HepG2 (cell line): ENCODE data around the gene TOR1A.

Experiments
- CTCF ChIP-seq: sonication (generic); formaldehyde crosslinking; IDR thresholded peaks from 2 replicates; pipeline ENCODE4 v1.5.0; 2020; ENCODE audit warnings: mild to moderate bottlenecking, missing genetic modification reagents, moderate library complexity
- E2F5 ChIP-seq: sonication (generic); formaldehyde crosslinking; conservative IDR thresholded peaks from 2 replicates; pipeline ENCODE4 v1.4.0; 2020; ENCODE audit warnings: missing genetic modification reagents
- IRF1 ChIP-seq: sonication (generic); formaldehyde crosslinking; IDR thresholded peaks from 2 replicates; pipeline ENCODE4 v1.4.0; 2020; ENCODE audit warnings: low read depth, mild to moderate bottlenecking, missing genetic modification reagents
- PBX3 ChIP-seq: sonication (generic); formaldehyde crosslinking; IDR thresholded peaks from 2 replicates; pipeline ENCODE4 v1.8.1; 2023; ENCODE audit warnings: missing genetic modification reagents, inconsistent platforms, borderline replicate concordance
- POLR2A ChIP-seq, 2 experiments: IDR thresholded peaks; 2 replicates each; pipeline ENCODE4 v1.6.1; 2011; ENCODE audit warnings: low read depth in 2 of 2, low read length in 2 of 2, mild to moderate bottlenecking in 1 of 2, moderate library complexity in 1 of 2; ENCODE audit not compliant: insufficient read depth in 1 of 2
- RFX5 ChIP-seq: IDR thresholded peaks from 2 replicates; pipeline ENCODE4 v1.6.1; 2011; ENCODE audit warnings: low read depth, low read length, improper control_type of control experiment
- TOE1 ChIP-seq: sonication (generic); formaldehyde crosslinking; IDR thresholded peaks from 2 replicates; pipeline ENCODE4 v1.4.0; 2020; ENCODE audit warnings: mild to moderate bottlenecking, missing genetic modification reagents
- ZNF274 ChIP-seq: sonication (generic); formaldehyde crosslinking; IDR thresholded peaks from 2 replicates; pipeline ENCODE4 v1.5.1; 2020; ENCODE audit warnings: mild to moderate bottlenecking, missing genetic modification reagents

GRCh38 chr9:129828051-129828450 is 4.1 kb upstream of the TOR1A start:
- TF ChIP-seq E2F5 (CRISPR knock-in tag) (no peak), ZNF274 (CRISPR knock-in tag) (no peak), IRF1 (CRISPR knock-in tag) (no peak), CTCF (CRISPR knock-in tag) (no peak), TOE1 (CRISPR knock-in tag) (no peak), RFX5 (no peak), PBX3 (CRISPR knock-in tag) (no peak), POLR2A (IDR thresholded peaks at IDR 0.05; ENCODE audit: insufficient read depth in 1 of 2, low read depth in 2 of 2, low read length in 2 of 2) (no peak)
